Neural crest cell (in vitro differentiated cells): Measurements from ENCODE around the gene SMYD2. TPM values are rescaled to one million over a fixed set of nuclear protein-coding genes. Genes with fewer than 3 reads are reported as not detected.

Experiments
- DNase-seq: peaks from one replicate; pipeline ENCODE4 v3.0.0; 2021; ENCODE audit warnings: low read depth, mixed read lengths, low spot score
- H3K27ac Mint-ChIP-seq: one replicate; pipeline ENCODE4 v1.8.0; 2021; ENCODE audit warnings: mild to moderate bottlenecking, mixed read lengths; ENCODE audit not compliant: unreplicated experiment
- H3K27me3 Mint-ChIP-seq: 2 replicates; pipeline ENCODE4 v1.8.0; 2021; ENCODE audit warnings: low read depth, mild to moderate bottlenecking, mixed read lengths
- H3K36me3 Mint-ChIP-seq: 2 replicates; pipeline ENCODE4 v1.8.0; 2021; ENCODE audit warnings: low read depth, mild to moderate bottlenecking, mixed read lengths
- H3K4me1 Mint-ChIP-seq: 2 replicates; pipeline ENCODE4 v1.8.0; 2021; ENCODE audit warnings: mixed read lengths
- H3K4me3 Mint-ChIP-seq: one replicate; pipeline ENCODE4 v1.8.0; 2021; ENCODE audit warnings: mild to moderate bottlenecking, mixed read lengths
- H3K9me3 Mint-ChIP-seq: 2 replicates; pipeline ENCODE4 v1.8.0; 2021; ENCODE audit warnings: mixed read lengths
- CTCF ChIP-seq: fragments of 200-600 bp; sonication (generic); conservative IDR thresholded peaks from 2 replicates; pipeline ENCODE4 v1.5.0; 2021; ENCODE audit warnings: antibody characterized with exemption, mild to moderate bottlenecking
- total RNA-seq: library from RNA; stranded (reverse); gene quantifications from 2 replicates; pipeline ENCODE4 v1.2.1, GENCODE V29; 2021

The SMYD2 gene
- total RNA-seq, 1 donor from 2014 or later, result 59.3 TPM

- Mint-ChIP-seq H3K4me3 (no peak overlapping the region), H3K36me3 (peaks cover 22% of the 10 kb centered on the region), H3K27ac (peak overlapping the region; percentile 50), H3K4me1 (no peaks in the 10 kb centered on the region), H3K9me3 (no peaks in the 10 kb centered on the region), H3K27me3 (no peaks in the 10 kb centered on the region)
- no peak for DNase-seq
- no peak for TF ChIP-seq CTCF
Measured at GRCh38 chr1:214383381-214384372, 102.7 kb downstream of the SMYD2 start.

GRCh38 chr1:214384373-214385079 lies 103.6 kb downstream of the SMYD2 start:
- no peak overlapping the region for H3K4me3 Mint-ChIP-seq
- no peak for TF ChIP-seq CTCF
- H3K27ac Mint-ChIP-seq, result no peak overlapping the region
- H3K27me3 Mint-ChIP-seq, result no peaks in the 10 kb centered on the region
- DNase-seq, result no peak
- H3K36me3 Mint-ChIP-seq, result peaks cover 22% of the 10 kb centered on the region
- H3K4me1 Mint-ChIP-seq, result no peaks in the 10 kb centered on the region
- H3K9me3 Mint-ChIP-seq, result no peaks in the 10 kb centered on the region

- H3K9me3 Mint-ChIP-seq, result no peaks in the 10 kb centered on the region
- no peaks in the 10 kb centered on the region for H3K4me1 Mint-ChIP-seq
- TF ChIP-seq CTCF, result no peak
- H3K4me3 Mint-ChIP-seq, result no peak overlapping the region
- H3K27me3 Mint-ChIP-seq, result no peaks in the 10 kb centered on the region
- peaks cover 22% of the 10 kb centered on the region for H3K36me3 Mint-ChIP-seq
- H3K27ac Mint-ChIP-seq, result no peak overlapping the region
- no peak for DNase-seq
Measured at GRCh38 chr1:214385428-214385827, 104.5 kb downstream of the SMYD2 start.

GRCh38 chr1:214386333-214386732 lies 105.4 kb downstream of the SMYD2 start:
- H3K36me3 Mint-ChIP-seq, result peaks cover 17% of the 10 kb centered on the region
- H3K4me3 Mint-ChIP-seq, result no peak overlapping the region
- no peaks in the 10 kb centered on the region for H3K27me3 Mint-ChIP-seq
- H3K4me1 Mint-ChIP-seq, result no peaks in the 10 kb centered on the region
- H3K27ac Mint-ChIP-seq, result peak overlapping the region; percentile 92
- no peaks in the 10 kb centered on the region for H3K9me3 Mint-ChIP-seq
- TF ChIP-seq CTCF, result no peak
- no peak for DNase-seq
